ENCODE results near the gene POMGNT2.

Gene POMGNT2

GRCh38 chr3:43043071-43043766, 62.7 kb downstream of the POMGNT2 start:
- no peak for DNase-seq

- DNase-seq = no peak
Observed at GRCh38 chr3:43041517-43041916, 64.4 kb downstream of the POMGNT2 start.

DNA sequence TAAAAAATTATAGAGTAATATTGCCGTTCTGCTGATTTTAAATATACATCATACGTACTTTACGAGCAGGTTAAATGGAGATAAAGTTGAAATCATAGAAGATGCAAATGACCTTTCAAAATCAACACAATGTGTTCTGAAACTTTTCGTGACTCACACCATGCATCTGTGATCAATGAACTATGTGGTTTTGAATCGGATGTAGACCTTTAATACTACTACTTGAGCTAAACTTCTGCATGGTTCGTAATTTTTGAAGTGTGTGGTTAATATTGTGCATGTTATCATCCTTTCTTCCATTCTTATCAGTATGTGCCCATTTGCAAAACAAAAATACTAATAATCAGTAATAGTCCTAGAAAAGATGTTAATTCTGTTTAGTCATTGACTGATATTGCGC, 67.9 kb downstream of the POMGNT2 start:
- DNase-seq = no peak

DNA sequence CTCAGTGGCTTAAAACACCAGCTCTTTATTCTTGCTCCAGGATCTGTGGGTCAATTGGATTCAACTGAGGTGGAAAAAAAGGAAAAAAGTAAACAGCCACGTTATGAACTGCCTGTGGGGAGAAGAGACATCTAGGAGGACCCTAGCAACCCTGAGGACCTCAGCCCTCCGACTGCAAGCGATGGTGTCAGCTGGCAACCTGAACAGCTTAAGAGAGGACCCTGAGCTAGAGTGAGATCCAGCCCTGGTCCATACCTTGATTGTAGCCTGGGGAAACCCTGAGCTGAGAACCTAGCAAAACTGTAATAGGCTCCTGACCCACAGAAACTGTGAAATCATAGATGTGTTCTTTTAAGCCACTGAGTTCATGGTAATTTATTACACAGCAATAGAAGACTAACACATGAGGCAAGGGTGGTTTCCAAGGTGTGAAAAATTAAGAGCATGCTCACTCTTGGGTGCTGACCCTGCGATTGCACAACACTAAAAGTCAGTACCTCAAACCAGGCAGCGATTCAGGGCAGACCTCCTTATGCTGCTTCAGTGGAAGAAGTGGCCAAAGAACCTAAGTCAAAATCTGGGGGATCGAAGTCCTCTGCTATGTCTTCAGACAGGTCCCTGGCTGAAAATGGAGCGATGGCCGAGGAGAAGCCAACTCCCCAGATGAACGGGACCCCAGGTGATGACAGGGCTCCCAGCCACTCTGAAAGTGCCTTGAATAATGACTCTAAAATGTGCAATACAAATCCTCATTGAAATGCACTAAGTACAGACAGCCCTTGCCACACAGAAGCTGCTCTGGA, 69.1 kb downstream of the POMGNT2 start:
- no peak for DNase-seq

- DNase-seq = no peak
Observed at GRCh38 chr3:43035801-43036365, 70.0 kb downstream of the POMGNT2 start.

DNA sequence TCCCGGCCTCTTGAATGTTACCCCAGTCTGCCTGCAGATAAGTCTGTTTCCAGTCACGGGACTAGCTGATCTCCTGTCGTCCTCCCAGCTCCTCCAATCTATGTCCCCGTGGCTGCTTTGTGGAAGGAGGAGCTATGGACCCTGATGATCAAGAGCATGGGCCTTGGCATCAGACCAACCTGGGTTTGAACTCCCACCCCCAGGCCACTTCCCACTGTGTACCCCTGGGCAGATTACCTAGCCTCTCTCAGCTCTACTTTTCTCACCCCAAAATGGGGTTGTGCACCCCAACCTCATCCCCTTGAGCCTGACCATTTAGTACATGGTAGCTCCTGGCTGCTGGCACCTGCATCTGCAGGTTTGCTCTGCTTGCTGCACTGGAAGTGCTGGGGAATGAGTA, 71.0 kb downstream of the POMGNT2 start:
- DNase-seq = no peak

- DNase-seq = no peak
Observed at GRCh38 chr3:43034200-43034599, 71.7 kb downstream of the POMGNT2 start.

DNA sequence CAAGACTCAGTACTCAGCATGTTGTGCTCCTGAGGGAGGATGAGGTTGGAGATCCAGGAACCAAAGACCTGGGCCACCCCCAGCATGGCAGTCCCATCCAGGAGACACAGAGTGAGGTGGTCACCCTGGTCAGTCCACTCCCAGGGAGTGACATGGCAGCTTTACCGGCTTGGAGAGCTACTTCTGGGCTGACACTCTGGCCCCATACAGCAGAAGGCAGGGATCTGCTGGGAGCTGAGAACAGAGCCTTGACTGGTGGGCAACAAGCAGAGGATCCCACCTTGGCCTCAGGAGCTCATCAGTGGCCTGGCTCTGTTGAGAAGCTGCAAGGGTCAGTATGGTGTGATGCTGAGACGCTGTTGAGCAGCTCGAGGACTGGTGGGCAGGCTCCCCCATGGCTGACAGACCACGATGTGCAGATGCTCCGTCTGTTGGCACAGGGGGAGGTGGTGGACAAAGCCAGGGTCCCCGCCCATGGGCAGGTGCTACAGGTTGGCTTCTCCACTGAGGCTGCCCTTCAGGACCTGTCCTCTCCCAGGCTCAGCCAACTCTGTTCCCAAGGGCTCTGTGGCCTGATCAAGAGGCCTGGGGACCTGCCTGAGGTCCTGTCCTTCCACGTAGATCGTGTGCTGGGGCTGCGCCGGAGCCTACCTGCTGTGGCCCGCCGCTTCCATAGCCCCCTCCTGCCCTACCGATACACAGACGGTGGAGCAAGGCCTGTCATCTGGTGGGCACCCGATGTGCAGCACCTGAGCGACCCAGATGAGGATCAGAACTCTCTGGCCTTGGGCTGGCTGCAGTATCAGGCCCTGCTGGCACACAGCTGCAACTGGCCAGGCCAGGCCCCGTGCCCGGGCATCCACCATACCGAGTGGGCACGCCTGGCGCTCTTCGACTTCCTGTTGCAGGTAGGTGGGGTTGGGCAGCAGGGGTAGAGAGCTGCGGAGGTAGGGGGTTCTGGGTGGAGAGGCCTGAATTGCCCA, 72.9 kb downstream of the POMGNT2 start:
- DNase-seq = no peak

DNA sequence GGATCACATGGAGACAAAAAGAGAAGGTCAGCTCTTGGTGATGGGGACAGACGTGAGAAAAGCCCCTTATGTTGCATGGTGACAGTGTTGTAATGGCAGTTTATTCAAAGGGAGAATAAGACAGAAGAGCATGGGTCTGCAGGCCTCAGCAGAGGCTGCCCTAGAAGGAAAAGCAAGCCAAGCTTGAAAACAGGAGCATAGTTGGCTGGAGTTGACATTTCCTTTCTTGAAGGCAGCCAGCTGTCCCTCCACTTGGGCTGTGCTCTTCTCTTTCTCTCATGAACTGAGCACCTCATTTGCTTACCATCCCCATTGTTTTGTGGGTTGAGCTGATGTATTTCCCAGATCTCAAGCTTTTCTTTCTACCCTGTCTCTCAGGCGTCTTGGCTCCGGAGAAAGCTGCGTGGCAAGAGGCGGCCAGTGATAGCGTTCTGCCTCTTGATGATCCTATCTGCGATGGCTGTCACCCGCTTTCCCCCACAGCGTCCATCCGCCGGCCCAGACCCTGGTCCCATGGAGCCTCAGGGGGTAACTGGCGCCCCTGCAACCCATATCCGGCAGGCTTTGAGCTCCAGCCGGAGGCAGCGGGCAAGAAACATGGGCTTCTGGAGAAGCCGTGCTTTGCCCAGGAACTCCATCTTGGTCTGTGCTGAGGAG, 73.9 kb downstream of the POMGNT2 start:
- no peak for DNase-seq

DNA sequence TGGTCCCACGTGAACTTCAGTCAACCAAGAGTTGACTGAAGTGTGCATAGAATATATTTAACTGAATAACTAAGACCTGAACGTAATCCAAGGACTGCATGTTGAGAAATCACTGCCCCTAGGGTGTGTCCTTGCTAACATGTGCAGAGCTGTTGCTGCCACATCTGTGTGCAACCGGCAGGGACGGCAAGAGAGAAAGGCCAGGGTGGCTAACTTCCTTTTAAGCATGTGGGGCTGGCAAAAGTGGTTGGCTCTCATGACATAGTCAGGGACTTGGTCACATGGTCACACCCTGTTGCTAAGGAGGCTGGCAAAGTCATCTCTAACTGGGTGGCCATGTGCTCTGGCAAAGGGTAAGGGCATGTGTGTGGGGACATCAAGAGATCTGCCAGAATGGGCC, 74.4 kb downstream of the POMGNT2 start:
- DNase-seq = no peak

- DNase-seq = no peak
Observed at GRCh38 chr3:43030162-43030935, 75.5 kb downstream of the POMGNT2 start.
